ENCODE results near the gene GLB1L.
A peak's percentile ranks its signal among the peaks of the same experiment; 100 is the strongest.
"Not testable (repeated sequence)": the region's sequence is repeated elsewhere in the genome, so short reads cannot be mapped to it uniquely, and the experiment has no call there.

Gene GLB1L

DNA sequence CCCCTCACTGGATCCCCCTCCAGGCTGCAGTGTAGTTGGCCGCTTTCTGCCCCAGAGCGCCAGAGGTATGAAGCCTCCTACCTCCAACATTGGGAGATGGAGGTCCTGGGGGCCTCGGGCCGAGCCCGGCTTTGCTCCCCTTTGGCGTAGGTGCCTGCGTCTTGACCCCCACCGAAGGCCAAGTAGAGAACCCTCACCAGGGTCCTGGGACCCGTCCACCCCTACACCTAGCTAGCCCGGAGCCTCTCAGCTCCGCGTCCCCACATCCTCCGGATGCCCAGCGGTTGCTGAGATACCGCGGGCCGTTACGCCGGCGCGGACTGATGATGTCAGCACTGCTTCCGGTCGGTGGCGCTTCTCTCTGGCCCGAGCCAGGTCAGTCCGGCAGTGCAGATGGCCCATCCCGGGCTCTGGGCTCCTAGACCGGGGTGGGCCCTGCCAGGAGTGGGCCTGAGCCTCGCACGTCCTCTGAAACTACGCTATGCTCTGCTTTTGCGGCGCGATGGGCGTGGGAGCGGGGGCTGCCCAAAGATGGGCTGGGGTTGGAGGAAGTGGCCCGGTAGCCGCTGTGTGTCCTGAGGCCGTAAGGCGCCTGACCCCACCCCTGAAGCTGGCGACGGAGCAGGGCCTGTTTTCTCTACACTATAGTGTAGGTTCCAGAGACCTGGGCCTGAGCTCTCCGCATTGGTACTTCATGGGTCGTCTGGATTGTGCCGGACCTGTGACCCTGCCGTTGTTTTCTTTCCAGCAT lies at the start of gene GLB1L, which contains the start of gene STK16:
TSS of gene GLB1L (minus strand) at position 297 of the 751 bp plus-strand sequence. CDS start 1,871 bp downstream, outside the sequence.
TSS of gene STK16 (plus strand) at position 332 of the 751 bp plus-strand sequence. CDS start 521 bp downstream, outside the sequence.
- intact Hi-C loops (cut with DNase I), result loop anchor here (1.0 kb wide), 1 partner anchor 27 kb away; the partner anchor contains the start of gene ABCB6
- peak; percentile 91 to 99 (median 94) for DNase-seq

DNA sequence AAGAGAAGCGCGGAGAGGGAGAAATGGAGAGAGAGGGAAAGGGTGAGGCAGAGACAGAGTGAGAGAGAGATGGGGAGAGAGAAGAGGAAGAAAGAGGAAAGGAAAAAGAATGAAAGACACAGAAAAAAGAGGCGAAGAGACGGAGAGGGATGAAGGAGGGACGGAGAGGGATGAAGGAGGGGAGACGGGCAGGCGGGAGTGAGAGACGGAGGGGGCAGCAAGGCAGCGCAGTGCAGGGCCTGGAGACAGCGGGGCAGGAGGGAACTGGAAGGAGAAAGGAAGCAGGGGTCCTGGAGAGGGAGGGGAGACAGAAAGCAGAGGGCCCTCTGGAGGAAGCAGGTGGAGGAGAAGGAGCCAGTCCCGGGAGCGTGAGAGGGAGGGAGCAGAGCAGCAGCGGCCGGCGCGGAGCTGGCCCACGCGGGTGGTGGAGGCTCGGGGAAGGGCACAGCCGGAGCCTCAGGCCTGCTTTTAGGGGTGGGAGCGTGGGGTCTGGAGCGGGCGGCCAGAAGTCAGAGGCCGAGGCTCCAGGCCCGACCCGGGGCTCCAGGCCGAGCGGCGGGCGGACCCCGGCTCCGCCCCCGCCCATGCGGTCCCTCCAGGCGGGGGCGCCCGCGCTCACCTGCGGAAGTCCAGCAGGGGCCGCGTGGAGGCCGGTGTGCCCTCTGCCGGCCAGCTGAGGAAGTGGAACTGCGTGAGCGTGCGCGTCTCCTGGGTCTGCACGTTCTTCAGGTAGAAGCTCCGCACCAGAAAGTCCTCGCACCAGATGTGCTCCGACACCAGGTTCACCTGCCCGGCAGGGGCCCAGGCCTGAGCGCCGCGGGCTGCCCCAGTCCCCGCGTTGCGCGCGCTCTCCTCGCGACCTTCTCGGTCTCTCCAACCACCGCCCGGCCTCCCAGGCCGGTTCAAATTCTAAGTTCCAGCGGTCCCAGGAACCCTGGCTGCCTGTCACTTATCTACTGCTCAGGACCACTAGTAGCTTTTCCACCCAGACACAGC lies 49.4 kb upstream of the GLB1L start:
- DNase-seq, result peak; percentile 77 to 98 (median 84)
- intact Hi-C loops (cut with DNase I), result loop anchor here (5.0 kb wide), 2 partner anchors 52 to 117 kb away; partner anchors contain the start of genes CNPPD1 and RETREG2

DNA sequence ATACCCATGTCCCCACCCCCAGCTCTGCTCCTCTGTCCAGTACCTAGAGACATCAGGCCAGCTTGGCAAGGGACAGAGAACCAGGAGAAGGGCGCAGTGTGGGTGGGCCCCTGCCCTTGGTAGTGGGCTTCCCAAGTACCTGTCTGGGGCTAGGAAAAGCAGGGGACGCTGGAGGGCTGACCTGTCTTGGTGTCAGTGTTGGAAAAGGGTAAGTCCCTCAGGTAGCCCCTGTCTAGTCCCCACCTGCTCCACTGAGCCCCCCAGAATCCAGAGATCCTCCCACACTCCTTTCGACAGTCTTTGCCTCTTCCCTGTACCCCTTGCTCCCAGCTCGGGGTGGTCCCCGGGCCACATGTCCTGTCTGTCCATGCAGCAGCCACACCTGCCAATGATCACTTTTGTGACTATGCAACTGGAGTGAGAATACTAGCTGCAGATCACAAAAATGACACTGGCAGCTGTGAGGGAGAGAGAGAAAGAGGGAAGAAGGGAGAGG lies 48.5 kb upstream of the GLB1L start:
- intact Hi-C loops (cut with DNase I), result no loop called here
- DNase-seq, result peak in 2 of 10 donors; percentile 10 to 72

DNA sequence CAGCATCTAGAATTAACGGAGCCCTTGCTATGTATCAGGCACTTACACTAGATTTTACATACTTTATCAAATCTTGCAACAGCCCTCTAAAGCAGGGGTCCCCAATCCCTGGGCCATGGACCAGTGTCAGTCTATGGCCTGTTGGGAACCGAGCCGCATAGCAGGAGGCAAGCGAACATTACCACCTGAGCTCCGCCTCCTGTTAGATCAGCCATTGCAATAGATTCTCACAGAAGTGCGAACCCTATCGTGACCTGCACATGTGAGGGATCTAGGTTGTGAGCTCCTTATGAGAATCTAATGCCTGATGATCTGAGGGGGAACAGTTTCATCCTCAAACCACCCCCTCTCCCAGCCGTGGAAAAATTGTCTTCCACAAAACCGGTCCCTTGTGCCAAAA lies 47.4 kb upstream of the GLB1L start:
- intact Hi-C loops (cut with DNase I), result no loop called here
- DNase-seq, result peak in 1 of 10 donors; percentile 72

DNA sequence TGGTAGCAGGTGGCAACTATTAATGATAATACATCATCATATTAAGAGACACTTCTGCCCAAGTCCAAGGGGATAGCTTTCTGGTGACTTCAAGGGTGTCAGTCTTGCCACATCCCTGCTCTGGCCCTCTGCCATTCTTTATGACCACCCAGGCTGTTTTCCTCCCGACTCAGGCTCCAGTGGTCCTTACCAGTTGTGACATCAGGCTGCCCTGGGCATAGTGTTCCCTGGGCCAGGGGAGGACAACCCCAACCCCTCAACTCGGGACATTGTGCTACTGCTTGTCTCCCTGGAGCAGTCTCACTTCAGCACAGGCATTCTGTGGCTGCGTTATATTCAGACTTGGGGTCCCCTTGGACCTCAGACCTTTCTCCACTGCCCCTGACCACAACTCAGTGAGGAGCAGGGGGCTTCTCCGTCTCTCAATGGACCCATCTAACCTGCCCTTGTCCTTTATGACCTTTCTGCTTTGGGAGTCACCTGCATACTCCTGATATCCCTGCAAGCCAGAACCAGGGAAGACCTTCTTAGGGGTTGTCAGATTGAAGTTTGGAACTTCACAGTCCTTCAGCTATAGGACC lies 46.8 kb upstream of the GLB1L start:
- peak in 1 of 10 donors; percentile 39 for DNase-seq
- intact Hi-C loops (cut with DNase I), result no loop called here

DNA sequence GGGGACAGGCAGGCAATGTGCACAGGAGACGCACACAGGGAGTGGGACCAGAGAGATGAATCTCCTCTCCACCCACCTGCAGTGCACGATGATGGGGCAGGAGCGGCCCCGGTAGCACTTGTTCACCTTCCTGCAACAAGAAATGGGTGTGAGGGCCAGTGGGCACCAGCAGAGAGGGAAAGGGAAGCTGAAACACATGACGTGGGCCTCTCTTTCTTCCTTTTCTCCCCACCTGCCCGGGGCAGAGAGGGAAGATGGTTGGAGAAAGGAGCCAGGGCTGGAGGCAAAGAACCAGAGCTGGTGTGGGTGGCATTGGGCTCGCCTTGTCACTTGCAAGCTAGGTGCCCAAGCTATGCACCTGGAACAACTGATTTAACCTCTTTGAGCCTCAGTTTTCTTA lies 46.1 kb upstream of the GLB1L start:
- DNase-seq, result peak in 1 of 10 donors; percentile 66
- intact Hi-C loops (cut with DNase I), result no loop called here

DNA sequence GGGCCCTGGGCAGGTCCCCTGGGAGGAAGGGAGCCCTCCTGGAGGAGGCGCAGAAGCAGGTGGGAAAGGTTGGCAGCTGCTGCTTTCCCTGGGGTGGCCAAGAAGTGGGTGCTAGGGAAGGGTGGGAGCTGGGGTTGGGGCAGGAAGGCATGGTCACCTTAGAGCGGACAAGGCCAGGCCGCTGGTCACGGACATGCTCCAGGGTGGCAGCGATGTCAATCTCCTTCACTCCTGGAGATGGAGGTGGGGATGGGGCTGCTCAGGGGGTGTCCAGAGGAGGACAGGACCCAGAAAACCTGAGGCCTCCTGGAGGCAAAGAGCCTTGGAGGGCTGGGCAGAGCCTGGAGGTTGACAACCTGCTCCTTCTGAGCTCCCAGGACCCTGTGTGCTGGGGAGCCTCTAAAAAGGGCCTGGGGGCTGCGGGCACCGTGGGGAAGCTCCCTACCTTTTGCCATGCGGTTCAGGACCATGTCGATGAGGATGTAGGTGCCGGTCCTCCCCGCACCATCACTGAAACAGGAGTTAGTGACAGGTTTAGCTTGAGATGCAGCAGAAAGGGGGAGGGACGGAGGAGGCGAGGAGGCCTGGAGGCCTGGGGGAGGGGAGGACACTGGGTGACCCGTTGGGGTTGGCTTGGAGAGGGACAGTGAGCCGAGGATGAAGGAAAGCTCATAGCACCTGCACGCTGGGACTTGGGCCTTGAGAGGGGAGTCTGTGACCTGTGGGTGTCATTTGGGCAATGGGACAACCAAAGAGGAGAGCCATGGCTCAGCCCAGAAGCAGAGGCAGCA lies 45.3 kb upstream of the GLB1L start:
- peak in 1 of 10 donors; percentile 76 for DNase-seq
- intact Hi-C loops (cut with DNase I), result no loop called here

DNA sequence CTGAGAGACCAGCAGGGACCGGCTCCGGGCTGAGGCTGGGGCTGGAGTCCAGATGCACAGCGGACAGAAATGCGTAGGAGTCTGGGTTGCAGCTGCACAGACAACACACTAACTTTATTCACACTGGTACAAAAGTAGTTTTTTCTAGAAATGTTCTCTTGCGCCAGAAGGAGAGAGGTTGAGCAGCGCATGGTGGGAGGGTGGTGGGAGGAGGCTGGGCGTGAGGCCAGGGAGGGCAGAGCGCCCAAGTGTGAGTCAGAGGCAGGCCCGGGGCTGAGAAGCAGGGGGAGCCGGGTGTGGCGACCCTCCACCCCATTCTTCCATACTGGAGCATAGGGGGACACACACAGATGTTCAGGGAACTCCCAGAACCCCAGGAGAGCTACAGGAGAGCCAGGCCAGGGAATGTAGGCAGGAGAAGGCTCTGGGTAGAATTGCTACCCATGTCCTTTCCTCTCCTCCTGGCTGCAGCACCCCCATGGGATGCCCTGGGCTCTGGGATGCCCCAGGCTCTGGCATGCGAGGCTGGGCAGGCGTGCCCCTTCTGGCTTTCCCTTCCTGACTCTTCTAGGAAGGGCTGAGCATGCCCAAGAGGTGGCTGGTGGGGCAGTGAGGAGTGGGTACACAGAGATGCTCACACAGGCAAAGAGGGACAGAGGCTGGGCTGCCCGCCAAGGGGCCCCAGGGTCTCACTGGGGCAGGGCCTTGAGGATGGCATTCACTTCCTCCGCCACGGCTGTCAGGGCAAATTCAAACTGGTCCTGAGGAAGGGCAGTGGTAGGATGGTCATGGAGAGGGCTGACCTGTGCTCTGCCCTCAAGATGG lies 44.5 kb upstream of the GLB1L start:
- peak; percentile 68 to 98 (median 86) for DNase-seq
- intact Hi-C loops (cut with DNase I), result no loop called here

DNA sequence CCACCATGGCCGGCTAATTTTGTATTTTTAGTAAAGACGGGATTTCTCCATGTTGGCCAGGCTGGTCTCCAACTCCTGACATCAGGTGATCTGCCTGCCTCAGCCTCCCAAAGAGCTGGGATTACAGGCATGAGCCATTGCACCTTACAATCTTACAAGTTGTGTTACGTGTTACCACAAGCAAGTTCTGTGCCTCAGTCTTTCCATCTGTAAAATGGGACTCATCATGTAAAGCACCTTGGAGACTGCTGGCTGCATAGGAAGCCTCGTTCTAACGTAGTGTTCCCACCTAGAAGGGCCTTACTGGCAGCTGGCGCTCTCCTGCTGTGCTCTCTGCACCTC lies 43.9 kb upstream of the GLB1L start:
- DNase-seq, result no peak
- intact Hi-C loops (cut with DNase I), result no loop called here

DNA sequence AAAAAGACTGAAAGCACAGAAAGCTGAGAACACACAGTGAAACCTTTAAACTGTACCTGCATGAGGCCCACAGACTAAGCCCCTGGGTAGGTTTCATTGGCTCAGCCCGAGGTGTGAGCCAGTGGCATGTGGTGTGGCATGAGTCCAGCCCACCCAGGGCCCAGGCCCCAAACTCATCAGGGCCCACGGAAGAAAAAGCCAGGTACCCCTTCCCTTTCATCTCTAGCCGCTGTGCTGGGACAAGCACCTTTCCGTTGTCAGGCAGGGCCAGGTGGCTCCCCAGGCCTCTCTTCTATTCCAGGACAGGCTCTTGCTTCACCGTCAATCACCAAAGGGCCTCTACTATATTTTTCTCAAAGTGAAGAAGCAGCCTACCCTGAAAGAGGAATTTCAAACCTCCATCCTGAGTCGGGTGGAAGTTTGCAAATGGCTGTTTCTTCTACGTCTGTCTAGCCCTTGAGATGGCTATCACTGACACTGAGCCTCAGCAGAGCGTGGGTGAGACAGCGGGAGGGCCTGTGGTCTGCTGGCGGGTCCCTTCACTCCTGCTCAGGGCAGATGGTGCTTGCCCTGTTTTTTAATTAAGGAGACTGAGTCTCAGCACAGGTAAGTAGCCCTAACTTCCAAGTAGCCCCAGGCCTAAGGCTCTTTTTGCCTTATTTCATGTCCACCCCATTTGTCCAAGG lies 42.5 kb upstream of the GLB1L start:
- DNase-seq, result peak in 1 of 10 donors; percentile 62
- intact Hi-C loops (cut with DNase I), result no loop called here

DNA sequence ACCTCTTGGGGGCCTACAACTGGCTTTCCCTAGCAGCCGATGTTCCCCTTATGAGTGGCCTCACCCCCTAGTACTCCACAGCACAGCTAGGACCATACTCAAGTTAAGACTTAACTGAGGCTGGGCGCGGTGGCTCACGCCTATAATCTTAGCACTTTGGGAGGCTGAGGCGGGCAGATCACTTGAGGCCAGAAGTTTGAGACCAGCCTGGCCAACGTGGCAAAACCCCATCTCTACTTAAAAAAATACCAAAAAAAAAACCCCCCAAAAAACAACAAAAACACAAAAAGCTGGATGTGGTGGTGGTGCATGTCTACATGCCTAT lies 41.8 kb upstream of the GLB1L start:
- intact Hi-C loops (cut with DNase I); DNase-seq: not testable (repeated sequence)

DNA sequence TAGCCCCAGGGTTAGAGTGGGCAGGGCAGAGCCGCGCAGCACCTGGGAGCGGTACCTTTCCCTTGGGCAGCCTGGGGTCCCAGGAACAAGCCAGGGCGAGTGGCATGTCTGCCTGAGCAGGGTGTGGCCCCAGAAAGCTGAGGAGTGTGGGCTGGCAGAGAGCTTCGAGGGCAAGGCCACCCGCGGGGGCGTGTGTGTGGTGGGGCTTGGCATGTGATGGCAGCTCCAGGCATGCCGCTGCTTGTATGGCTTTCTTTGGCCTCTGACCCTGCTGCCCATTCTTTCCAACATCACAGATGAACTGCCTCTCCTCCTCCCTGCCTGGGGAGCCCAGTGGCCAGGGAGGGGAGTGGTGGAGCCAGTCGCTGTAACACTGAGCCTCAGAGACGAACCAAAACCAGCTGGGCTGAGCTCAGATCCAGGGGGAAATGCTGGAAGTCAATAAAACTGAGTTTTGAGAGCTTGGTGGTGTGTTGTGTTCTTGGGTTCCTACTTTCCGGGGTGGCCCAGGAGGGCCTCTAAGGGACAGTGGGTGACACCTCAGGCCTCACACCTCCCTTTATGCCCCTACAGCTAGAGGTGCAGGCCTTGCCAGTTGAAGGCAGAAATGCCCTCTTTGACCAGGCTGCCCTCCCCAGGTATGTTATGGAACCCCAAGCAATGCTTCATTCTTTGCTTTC lies 41.3 kb upstream of the GLB1L start:
- peak in 4 of 10 donors; percentile 51 to 94 (median 70) for DNase-seq
- intact Hi-C loops (cut with DNase I), result no loop called here

DNA sequence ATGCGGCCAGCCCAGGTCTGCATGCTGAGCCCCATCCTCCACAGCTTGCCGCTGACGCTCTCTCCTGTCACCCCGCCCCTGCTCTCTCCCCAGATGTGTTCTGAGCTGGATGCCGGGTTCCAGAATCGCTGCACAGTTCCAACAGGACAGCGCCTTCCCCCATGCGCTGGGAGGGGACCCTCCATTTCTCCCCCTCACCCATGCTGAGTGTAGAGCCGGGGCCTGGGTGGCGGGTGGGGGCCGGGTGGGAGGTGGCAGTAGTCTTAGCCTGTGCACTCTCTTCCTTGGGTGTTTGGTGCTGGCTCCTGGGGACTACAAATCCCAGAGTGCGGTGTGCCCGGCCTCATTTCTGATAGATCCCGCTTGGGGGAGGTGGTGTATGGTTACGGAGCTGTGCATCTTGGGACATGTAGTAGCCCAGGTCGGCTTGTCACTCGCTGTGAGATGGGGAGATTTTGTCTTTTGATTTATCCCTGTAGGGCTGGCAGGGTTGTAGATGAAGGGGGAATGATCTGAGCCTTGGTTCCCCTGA lies 40.7 kb upstream of the GLB1L start:
- peak in 8 of 10 donors; percentile 55 to 96 (median 81) for DNase-seq
- intact Hi-C loops (cut with DNase I), result no loop called here

DNA sequence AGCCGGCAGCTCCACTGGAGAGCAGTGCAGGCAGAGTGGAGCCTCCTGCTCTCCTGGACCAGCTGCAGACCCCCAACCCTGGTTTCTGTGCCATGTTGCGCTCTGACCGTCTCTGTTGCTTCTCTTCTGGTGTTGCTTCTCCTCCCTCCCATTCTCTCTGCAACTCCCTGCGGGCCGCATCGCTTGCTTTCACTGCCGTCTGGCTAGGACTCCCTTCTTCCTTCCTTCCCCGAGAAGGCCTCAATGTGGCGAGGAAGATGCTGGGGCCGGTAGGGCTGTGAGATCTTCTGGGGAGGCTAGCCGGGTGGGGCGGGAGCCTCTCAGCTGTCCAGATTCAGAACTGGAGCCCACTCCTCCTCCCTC lies 40.1 kb upstream of the GLB1L start:
- peak in 1 of 10 donors; percentile 74 for DNase-seq
- intact Hi-C loops (cut with DNase I), result no loop called here

DNA sequence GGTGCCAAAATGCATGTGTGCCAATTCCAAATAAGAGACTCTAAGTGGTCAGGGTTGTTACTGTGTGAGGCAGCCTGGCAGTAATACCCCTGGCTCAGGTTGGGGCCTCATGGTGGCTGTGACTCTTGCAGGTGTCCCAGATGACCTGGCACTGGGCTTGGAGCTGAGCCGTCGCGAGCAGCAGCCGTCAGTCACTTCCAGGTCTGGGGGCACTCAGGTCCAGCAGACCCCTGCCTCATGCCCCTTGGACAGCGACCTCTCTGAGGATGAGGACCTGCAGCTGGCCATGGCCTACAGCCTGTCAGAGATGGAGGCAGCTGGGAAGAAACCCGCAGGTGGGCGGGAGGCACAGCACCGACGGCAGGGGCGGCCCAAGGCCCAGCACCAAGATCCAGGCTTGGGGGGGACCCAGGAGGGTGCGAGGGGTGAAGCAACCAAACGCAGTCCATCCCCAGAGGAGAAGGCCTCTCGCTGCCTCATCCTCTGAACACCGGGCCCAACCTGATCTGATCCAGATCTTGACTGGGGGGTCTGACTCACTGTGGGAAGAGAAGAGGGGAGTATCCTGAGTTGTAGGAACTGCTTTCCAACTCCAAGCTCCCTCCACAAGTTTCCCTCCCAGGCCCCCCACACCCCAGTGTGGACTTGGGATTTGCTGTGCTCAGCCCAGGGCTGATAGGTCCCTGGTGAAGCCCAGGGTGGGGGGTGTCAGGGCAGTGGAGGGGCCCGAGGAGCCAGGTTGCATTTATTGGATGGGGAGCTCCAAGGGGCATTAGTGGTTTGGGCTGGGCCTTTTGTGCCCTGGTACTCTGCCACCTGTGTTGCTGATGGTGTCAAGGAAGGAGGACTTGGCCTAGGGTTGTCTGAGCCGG lies 39.5 kb upstream of the GLB1L start:
- intact Hi-C loops (cut with DNase I), result no loop called here
- peak in 1 of 10 donors; percentile 81 for DNase-seq

DNA sequence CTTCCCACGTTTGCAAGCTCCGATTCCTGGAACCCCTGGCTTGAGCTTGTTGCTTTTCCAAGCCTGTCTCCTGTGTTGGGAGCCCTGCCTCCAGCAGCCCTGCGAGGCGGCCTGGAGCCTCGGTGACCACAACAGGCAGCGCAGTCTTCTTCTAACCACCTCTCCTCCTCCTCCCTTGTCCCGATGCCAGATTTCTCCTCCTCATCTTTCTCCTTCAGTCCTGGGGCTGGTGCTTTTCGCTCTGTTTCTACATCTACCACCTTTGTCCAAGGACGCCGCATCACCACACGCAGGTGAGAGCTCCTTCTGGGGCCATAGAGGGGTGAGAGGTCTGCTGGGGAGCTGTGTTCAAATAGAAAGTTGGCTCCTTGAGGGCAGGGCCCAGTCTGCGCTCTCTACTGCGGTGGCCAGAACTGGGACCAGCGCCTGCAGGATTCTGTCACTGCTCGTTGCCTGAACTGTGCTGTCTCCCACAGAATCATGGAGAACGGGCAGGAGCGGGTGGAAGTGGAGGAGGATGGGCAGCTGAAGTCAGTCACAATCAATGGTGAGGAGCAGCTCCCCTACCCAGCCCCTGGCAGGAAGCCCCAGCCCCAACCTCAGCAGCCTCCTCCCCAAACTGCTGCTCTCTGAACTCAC lies 37.8 kb upstream of the GLB1L start:
- peak in 3 of 10 donors; percentile 70 to 92 (median 89) for DNase-seq
- intact Hi-C loops (cut with DNase I), result no loop called here
